ENCODE measurements around the gene PSMC3IP. TPM values are rescaled to one million over a fixed set of nuclear protein-coding genes. Genes with fewer than 3 reads are reported as not detected.
A peak's percentile ranks its signal among the peaks of the same experiment; 100 is the strongest.

PSMC3IP gene
- total and polyA plus RNA-seq, 9 donors: 5.4 to 13.5 (median 11.8) TPM

- no peaks in the 10 kb centered on the region for H3K9me3 ChIP-seq (replicated peaks; ENCODE audit: control insufficient read depth, low read depth, low read length)
- peaks cover 70% of the 10 kb centered on the region for H3K36me3 ChIP-seq (ENCODE audit: control insufficient read depth, insufficient read depth, low read length)
- H3K27me3 ChIP-seq (ENCODE audit: control insufficient read depth, insufficient read depth, low read length): no peaks in the 10 kb centered on the region
- H3K4me3 ChIP-seq (ENCODE audit: low read length): no peak overlapping the region
- no peak for DNase-seq
- 72% methylated on average over 5 of the region's 12 CpGs for WGBS (ENCODE audit: insufficient coverage)
- peaks cover 12% of the 10 kb centered on the region for H3K4me1 ChIP-seq (ENCODE audit: control insufficient read depth, insufficient read depth, low read length)
- H3K27ac ChIP-seq (ENCODE audit: low read length): no peak overlapping the region
Measured at GRCh38 chr17:42571435-42572225, 5.9 kb downstream of the PSMC3IP start.

DNA sequence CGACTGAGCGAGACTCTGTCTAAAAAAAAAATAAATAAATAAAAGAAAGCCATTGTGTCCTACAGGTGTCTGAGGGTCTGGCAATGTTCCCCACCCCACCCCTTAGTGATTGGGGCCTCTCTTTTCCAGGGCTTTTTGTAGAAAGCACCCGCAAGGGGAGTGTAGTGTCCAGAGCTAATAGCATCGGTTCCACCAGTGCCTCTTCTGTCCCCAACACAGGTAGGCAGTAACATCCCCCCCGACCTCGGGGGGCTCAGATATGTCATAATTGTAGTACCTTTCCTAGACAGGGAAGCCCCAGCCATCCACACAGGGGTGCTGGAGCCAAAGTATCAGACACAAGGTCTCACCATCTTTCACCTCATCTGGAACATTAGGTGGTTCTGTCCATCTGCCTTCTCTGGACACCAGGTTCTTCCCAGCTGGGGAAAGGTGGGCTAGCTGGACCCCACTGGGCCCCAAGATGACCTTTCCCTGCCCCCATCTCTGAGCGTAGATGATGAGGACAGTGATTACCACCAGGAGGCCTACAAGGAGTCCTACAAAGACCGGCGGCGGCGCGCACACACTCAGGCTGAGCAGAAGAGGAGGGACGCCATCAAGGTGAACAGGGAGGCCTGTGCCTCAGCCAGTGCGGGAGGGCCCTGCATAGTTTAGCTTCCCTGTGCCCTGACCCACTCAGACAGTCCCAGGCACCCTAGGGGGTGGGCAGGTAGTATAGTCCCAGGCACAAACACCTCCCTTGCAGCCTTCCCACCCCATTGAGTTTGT, 9.0 kb downstream of the PSMC3IP start:
- H3K4me1 ChIP-seq (ENCODE audit: control insufficient read depth, insufficient read depth, low read length): peaks cover 26% of the 10 kb centered on the region
- H3K27ac ChIP-seq (ENCODE audit: low read length): no peak overlapping the region
- H3K36me3 ChIP-seq (ENCODE audit: control insufficient read depth, insufficient read depth, low read length): peaks cover 83% of the 10 kb centered on the region
- 100% methylated on average over 1 of the region's 14 CpGs for WGBS (ENCODE audit: insufficient coverage)
- no peaks in the 10 kb centered on the region for H3K27me3 ChIP-seq (ENCODE audit: control insufficient read depth, insufficient read depth, low read length)
- no peaks in the 10 kb centered on the region for H3K9me3 ChIP-seq (replicated peaks; ENCODE audit: control insufficient read depth, low read depth, low read length)
- no peak for DNase-seq
- no peak overlapping the region for H3K4me3 ChIP-seq (ENCODE audit: low read length)

GRCh38 chr17:42566883-42567573, 10.5 kb downstream of the PSMC3IP start, which contains the start of gene MLX:
TSS of gene MLX (plus strand) at chr17:42567100. CDS start at chr17:42567125, 25 bp downstream.
- DNase-seq: peak; percentile 94
- Histone ChIP-seq H3K4me3 (ENCODE audit: low read length) (peak within 1 kb of the TSS; percentile 97), H3K27me3 (ENCODE audit: control insufficient read depth, insufficient read depth, low read length) (no peaks in the 10 kb centered on the region), H3K9me3 (replicated peaks; ENCODE audit: control insufficient read depth, low read depth, low read length) (no peaks in the 10 kb centered on the region), H3K4me1 (ENCODE audit: control insufficient read depth, insufficient read depth, low read length) (peaks cover 37% of the 10 kb centered on the region), H3K27ac (ENCODE audit: low read length) (peak within 1 kb of the TSS; percentile 77), H3K36me3 (ENCODE audit: control insufficient read depth, insufficient read depth, low read length) (peaks cover 71% of the 10 kb centered on the region)
- 0% methylated on average over 61 of the region's 72 CpGs for WGBS (ENCODE audit: insufficient coverage)

DNA sequence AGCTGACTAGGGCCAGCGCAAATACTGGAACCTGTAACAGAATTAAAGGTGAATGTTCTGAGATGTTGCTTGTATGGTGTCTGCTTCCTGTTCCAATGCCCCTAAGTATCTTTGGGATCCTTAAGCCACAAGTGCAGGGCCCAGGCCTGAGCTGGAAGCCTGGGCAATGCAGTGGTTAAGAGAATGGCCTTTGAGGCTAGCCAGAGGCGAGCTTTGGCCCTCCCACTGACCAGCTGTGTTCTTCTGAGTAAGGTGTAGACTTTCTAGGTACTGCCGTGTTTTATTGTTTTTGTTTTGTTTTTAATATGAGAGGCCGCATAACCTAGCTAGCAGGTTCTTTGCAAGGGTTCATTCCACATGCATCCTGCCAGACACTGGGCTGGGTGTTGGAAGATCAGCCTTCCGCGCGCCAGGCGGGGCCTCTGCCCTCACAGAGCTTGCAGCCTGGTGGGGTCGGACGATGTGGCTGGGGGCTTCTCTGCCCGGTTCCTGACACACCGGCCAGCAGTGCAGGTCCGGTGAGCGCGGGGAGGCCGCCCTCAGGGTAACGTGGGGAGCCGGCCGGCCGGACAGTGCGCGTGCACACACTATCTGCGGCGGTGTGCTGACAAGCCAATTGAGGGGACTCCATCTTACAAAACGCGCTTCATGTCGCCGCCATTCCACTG, 11.2 kb downstream of the PSMC3IP start:
- no peaks in the 10 kb centered on the region for H3K9me3 ChIP-seq (replicated peaks; ENCODE audit: control insufficient read depth, low read depth, low read length)
- no peak for DNase-seq
- peak overlapping the region; percentile 97 for H3K4me3 ChIP-seq (ENCODE audit: low read length)
- H3K36me3 ChIP-seq (ENCODE audit: control insufficient read depth, insufficient read depth, low read length): peaks cover 64% of the 10 kb centered on the region
- WGBS (ENCODE audit: insufficient coverage): 23% methylated on average over 20 of the region's 28 CpGs
- no peaks in the 10 kb centered on the region for H3K27me3 ChIP-seq (ENCODE audit: control insufficient read depth, insufficient read depth, low read length)
- peaks cover 41% of the 10 kb centered on the region for H3K4me1 ChIP-seq (ENCODE audit: control insufficient read depth, insufficient read depth, low read length)
- H3K27ac ChIP-seq (ENCODE audit: low read length): peak overlapping the region; percentile 74

- H3K4me3 ChIP-seq (ENCODE audit: low read length): no peak overlapping the region
- H3K27ac ChIP-seq (ENCODE audit: low read length): no peak overlapping the region
- H3K27me3 ChIP-seq (ENCODE audit: control insufficient read depth, insufficient read depth, low read length): no peaks in the 10 kb centered on the region
- WGBS (ENCODE audit: insufficient coverage): 91% methylated on average over 11 of the region's 16 CpGs
- DNase-seq: no peak
- peaks cover 58% of the 10 kb centered on the region for H3K36me3 ChIP-seq (ENCODE audit: control insufficient read depth, insufficient read depth, low read length)
- peaks cover 44% of the 10 kb centered on the region for H3K4me1 ChIP-seq (ENCODE audit: control insufficient read depth, insufficient read depth, low read length)
- no peaks in the 10 kb centered on the region for H3K9me3 ChIP-seq (replicated peaks; ENCODE audit: control insufficient read depth, low read depth, low read length)
Measured at GRCh38 chr17:42565523-42566214, 11.9 kb downstream of the PSMC3IP start.

DNA sequence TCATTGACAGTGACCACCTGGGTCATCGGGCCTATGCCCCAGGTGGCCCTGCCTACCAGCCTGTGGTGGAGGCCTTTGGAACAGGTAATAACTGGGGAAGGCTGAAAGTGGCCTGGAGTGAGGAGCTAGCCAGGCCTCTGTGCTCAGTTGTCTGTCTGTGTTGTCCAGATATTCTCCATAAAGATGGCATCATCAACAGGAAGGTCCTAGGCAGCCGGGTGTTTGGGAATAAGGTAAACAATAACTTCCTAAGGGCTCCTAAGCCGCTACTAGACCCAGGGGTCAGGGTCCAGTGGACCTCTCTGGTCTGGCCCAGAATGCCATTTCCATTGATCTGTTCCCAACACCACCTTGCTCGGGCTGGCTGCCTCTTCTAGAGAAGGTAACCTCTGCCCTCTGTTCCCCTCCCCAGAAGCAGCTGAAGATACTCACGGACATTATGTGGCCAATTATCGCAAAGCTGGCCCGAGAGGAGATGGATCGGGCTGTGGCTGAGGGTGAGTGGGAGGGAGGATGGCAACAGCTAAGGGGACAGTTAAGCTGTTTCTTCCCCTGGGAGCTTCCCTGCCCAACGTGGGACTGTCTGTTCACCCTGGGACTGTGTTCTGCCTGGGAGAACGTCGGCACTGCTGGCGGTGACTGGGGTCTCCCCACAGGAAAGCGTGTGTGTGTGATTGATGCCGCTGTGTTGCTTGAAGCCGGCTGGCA, 12.6 kb downstream of the PSMC3IP start:
- Histone ChIP-seq H3K4me1 (ENCODE audit: control insufficient read depth, insufficient read depth, low read length) (peaks cover 44% of the 10 kb centered on the region), H3K27ac (ENCODE audit: low read length) (no peak overlapping the region)

GRCh38 chr17:42563950-42564349, 13.6 kb downstream of the PSMC3IP start:
- 75% methylated on average over 4 of the region's 9 CpGs for WGBS (ENCODE audit: insufficient coverage)
- no peak overlapping the region for H3K4me3 ChIP-seq (ENCODE audit: low read length)
- no peaks in the 10 kb centered on the region for H3K27me3 ChIP-seq (ENCODE audit: control insufficient read depth, insufficient read depth, low read length)
- peaks cover 44% of the 10 kb centered on the region for H3K4me1 ChIP-seq (ENCODE audit: control insufficient read depth, insufficient read depth, low read length)
- DNase-seq: no peak
- no peaks in the 10 kb centered on the region for H3K9me3 ChIP-seq (replicated peaks; ENCODE audit: control insufficient read depth, low read depth, low read length)
- no peak overlapping the region for H3K27ac ChIP-seq (ENCODE audit: low read length)
- peaks cover 42% of the 10 kb centered on the region for H3K36me3 ChIP-seq (ENCODE audit: control insufficient read depth, insufficient read depth, low read length)

More for the DNA sequence above, 12.6 kb downstream of the PSMC3IP start:
- Histone ChIP-seq H3K36me3 (ENCODE audit: control insufficient read depth, insufficient read depth, low read length) (peaks cover 52% of the 10 kb centered on the region), H3K9me3 (replicated peaks; ENCODE audit: control insufficient read depth, low read depth, low read length) (no peaks in the 10 kb centered on the region), H3K4me3 (ENCODE audit: low read length) (no peak overlapping the region), H3K27me3 (ENCODE audit: control insufficient read depth, insufficient read depth, low read length) (no peaks in the 10 kb centered on the region)
- DNase-seq: no peak
- WGBS (ENCODE audit: insufficient coverage): 86% methylated on average over 5 of the region's 15 CpGs

GRCh38 chr17:42563543-42563942, 14.0 kb downstream of the PSMC3IP start:
- Histone ChIP-seq H3K27ac (ENCODE audit: low read length) (no peak overlapping the region), H3K27me3 (ENCODE audit: control insufficient read depth, insufficient read depth, low read length) (no peaks in the 10 kb centered on the region), H3K36me3 (ENCODE audit: control insufficient read depth, insufficient read depth, low read length) (peaks cover 38% of the 10 kb centered on the region), H3K9me3 (replicated peaks; ENCODE audit: control insufficient read depth, low read depth, low read length) (no peaks in the 10 kb centered on the region), H3K4me3 (ENCODE audit: low read length) (no peak overlapping the region), H3K4me1 (ENCODE audit: control insufficient read depth, insufficient read depth, low read length) (peaks cover 44% of the 10 kb centered on the region)
- 69% methylated on average over 1 of the region's 1 CpG for WGBS (ENCODE audit: insufficient coverage)
- no peak for DNase-seq

- peaks cover 40% of the 10 kb centered on the region for H3K4me1 ChIP-seq (ENCODE audit: control insufficient read depth, insufficient read depth, low read length)
Measured at GRCh38 chr17:42563143-42563509, 14.4 kb downstream of the PSMC3IP start.

More at GRCh38 chr17:42563143-42563509, 14.4 kb downstream of the PSMC3IP start:
- no peaks in the 10 kb centered on the region for H3K27me3 ChIP-seq (ENCODE audit: control insufficient read depth, insufficient read depth, low read length)
- no peaks in the 10 kb centered on the region for H3K9me3 ChIP-seq (replicated peaks; ENCODE audit: control insufficient read depth, low read depth, low read length)
- peak overlapping the region; percentile 95 for H3K4me3 ChIP-seq (ENCODE audit: low read length)
- no peak for DNase-seq
- H3K27ac ChIP-seq (ENCODE audit: low read length): peak overlapping the region; percentile 96
- H3K36me3 ChIP-seq (ENCODE audit: control insufficient read depth, insufficient read depth, low read length): peaks cover 34% of the 10 kb centered on the region
- WGBS (ENCODE audit: insufficient coverage): 80% methylated on average over 12 of the region's 14 CpGs
